ENCODE data around the gene DEPP1.

Gene DEPP1

GRCh38 chr10:44995581-44995913 is 16.9 kb upstream of the DEPP1 start:
- Histone ChIP-seq H3K27me3 (replicated peaks; ENCODE audit: control insufficient read depth, insufficient read depth, low read length) (no peaks in the 10 kb centered on the region), H3K36me3 (ENCODE audit: control insufficient read depth, insufficient read depth, low read length) (peaks cover 18% of the 10 kb centered on the region), H3K4me3 (replicated peaks; ENCODE audit: low read depth, low read length) (no peak overlapping the region)
- DNase-seq (ENCODE audit: extremely low read depth, insufficient read length): no peak
- no peak for TF ChIP-seq CTCF (IDR thresholded peaks at IDR 0.05; ENCODE audit: insufficient read depth, low read length, poor library complexity, severe bottlenecking)

GRCh38 chr10:44994752-44995530 is 16.3 kb upstream of the DEPP1 start:
- H3K4me3 ChIP-seq (replicated peaks; ENCODE audit: low read depth, low read length): no peak overlapping the region
- H3K27me3 ChIP-seq (replicated peaks; ENCODE audit: control insufficient read depth, insufficient read depth, low read length): no peaks in the 10 kb centered on the region
- DNase-seq (ENCODE audit: extremely low read depth, insufficient read length): no peak
- no peak for TF ChIP-seq CTCF (IDR thresholded peaks at IDR 0.05; ENCODE audit: insufficient read depth, low read length, poor library complexity, severe bottlenecking)
- H3K36me3 ChIP-seq (ENCODE audit: control insufficient read depth, insufficient read depth, low read length): peaks cover 18% of the 10 kb centered on the region

GRCh38 chr10:44993922-44994751 is 15.5 kb upstream of the DEPP1 start:
- no peak for TF ChIP-seq CTCF (IDR thresholded peaks at IDR 0.05; ENCODE audit: insufficient read depth, low read length, poor library complexity, severe bottlenecking)
- H3K27me3 ChIP-seq (replicated peaks; ENCODE audit: control insufficient read depth, insufficient read depth, low read length): no peaks in the 10 kb centered on the region
- peaks cover 23% of the 10 kb centered on the region for H3K36me3 ChIP-seq (ENCODE audit: control insufficient read depth, insufficient read depth, low read length)
- DNase-seq (ENCODE audit: extremely low read depth, insufficient read length): no peak
- H3K4me3 ChIP-seq (replicated peaks; ENCODE audit: low read depth, low read length): no peak overlapping the region

- DNase-seq (ENCODE audit: extremely low read depth, insufficient read length): no peak
- Histone ChIP-seq H3K4me3 (replicated peaks; ENCODE audit: low read depth, low read length) (no peak overlapping the region), H3K36me3 (ENCODE audit: control insufficient read depth, insufficient read depth, low read length) (peaks cover 25% of the 10 kb centered on the region)
Observed at GRCh38 chr10:44993226-44993921, 14.8 kb upstream of the DEPP1 start.

GRCh38 chr10:44992732-44993225 is 14.2 kb upstream of the DEPP1 start:
- no peak for TF ChIP-seq CTCF (IDR thresholded peaks at IDR 0.05; ENCODE audit: insufficient read depth, low read length, poor library complexity, severe bottlenecking)
- no peak overlapping the region for H3K4me3 ChIP-seq (replicated peaks; ENCODE audit: low read depth, low read length)
- H3K36me3 ChIP-seq (ENCODE audit: control insufficient read depth, insufficient read depth, low read length): peaks cover 25% of the 10 kb centered on the region
- DNase-seq (ENCODE audit: extremely low read depth, insufficient read length): no peak
- no peaks in the 10 kb centered on the region for H3K27me3 ChIP-seq (replicated peaks; ENCODE audit: control insufficient read depth, insufficient read depth, low read length)

More at GRCh38 chr10:44993226-44993921, 14.8 kb upstream of the DEPP1 start:
- no peak for TF ChIP-seq CTCF (IDR thresholded peaks at IDR 0.05; ENCODE audit: insufficient read depth, low read length, poor library complexity, severe bottlenecking)
- H3K27me3 ChIP-seq (replicated peaks; ENCODE audit: control insufficient read depth, insufficient read depth, low read length): no peaks in the 10 kb centered on the region

All from GM06990 (cell line).